Esophagus squamous epithelium (tissue), 4 donors: ENCODE measurements around the gene CACNA1D.

Experiments
- POLR2A ChIP-seq, 4 donors: fragments of 450-650 bp; IDR thresholded peaks; one replicate each; pipeline ENCODE4 v1.6.1; 2017; ENCODE audit warnings: antibody characterized with exemption in 4 of 4, mild to moderate bottlenecking in 4 of 4, moderate library complexity in 3 of 4
- TF ChIP-seq, protein P1 (sequence below), 6 experiments: fragments of 450-650 bp in 4 of 6; fragments of 200-600 bp in 2 of 6; sonication (generic) in 2 of 6; IDR thresholded peaks; one replicate each; pipeline ENCODE4 v1.5.1; 2016 to 2019; ENCODE audit warnings: antibody characterized with exemption in 6 of 6, mild to moderate bottlenecking in 4 of 6, moderate library complexity in 4 of 6

GRCh38 chr3:53491276-53491675 is 3.1 kb upstream of the CACNA1D start:
- TF ChIP-seq, protein P1, sequence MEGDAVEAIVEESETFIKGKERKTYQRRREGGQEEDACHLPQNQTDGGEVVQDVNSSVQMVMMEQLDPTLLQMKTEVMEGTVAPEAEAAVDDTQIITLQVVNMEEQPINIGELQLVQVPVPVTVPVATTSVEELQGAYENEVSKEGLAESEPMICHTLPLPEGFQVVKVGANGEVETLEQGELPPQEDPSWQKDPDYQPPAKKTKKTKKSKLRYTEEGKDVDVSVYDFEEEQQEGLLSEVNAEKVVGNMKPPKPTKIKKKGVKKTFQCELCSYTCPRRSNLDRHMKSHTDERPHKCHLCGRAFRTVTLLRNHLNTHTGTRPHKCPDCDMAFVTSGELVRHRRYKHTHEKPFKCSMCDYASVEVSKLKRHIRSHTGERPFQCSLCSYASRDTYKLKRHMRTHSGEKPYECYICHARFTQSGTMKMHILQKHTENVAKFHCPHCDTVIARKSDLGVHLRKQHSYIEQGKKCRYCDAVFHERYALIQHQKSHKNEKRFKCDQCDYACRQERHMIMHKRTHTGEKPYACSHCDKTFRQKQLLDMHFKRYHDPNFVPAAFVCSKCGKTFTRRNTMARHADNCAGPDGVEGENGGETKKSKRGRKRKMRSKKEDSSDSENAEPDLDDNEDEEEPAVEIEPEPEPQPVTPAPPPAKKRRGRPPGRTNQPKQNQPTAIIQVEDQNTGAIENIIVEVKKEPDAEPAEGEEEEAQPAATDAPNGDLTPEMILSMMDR (IDR thresholded peaks at IDR 0.05) = no peak
- TF ChIP-seq POLR2A (IDR thresholded peaks at IDR 0.05) = no peak
